Ishikawa (cell line): ENCODE measurements around the gene KNOP1.

ENCODE experiments used
- EP300 ChIP-seq: IDR thresholded peaks from 2 replicates; pipeline ENCODE4 v1.6.1; 2012; ENCODE audit warnings: borderline replicate concordance
- TAF1 ChIP-seq: IDR thresholded peaks from 2 replicates; pipeline ENCODE4 v1.6.1; 2012; ENCODE audit warnings: low read depth, mild to moderate bottlenecking
- TEAD4 ChIP-seq: IDR thresholded peaks from 2 replicates; pipeline ENCODE4 v1.6.1; 2012

GRCh38 chr16:19755268-19755667, 37.2 kb upstream of the KNOP1 start:
- TF ChIP-seq EP300 (no peak), TAF1 (no peak), TEAD4 (no peak)
